ENCODE measurements around the gene SLC22A16.

- TF ChIP-seq EZH2 (IDR thresholded peaks at IDR 0.05; ENCODE audit: low read depth) = no peak
- TF ChIP-seq CTCF (conservative IDR thresholded peaks at IDR 0.05) = no peak
These were observed 6.5 kb upstream of the SLC22A16 start for GRCh38 chr6:110482774-110483400.

All from PC-9 (cell line).